Measurements from ENCODE around the gene HOXD1.

Gene HOXD1

DNA sequence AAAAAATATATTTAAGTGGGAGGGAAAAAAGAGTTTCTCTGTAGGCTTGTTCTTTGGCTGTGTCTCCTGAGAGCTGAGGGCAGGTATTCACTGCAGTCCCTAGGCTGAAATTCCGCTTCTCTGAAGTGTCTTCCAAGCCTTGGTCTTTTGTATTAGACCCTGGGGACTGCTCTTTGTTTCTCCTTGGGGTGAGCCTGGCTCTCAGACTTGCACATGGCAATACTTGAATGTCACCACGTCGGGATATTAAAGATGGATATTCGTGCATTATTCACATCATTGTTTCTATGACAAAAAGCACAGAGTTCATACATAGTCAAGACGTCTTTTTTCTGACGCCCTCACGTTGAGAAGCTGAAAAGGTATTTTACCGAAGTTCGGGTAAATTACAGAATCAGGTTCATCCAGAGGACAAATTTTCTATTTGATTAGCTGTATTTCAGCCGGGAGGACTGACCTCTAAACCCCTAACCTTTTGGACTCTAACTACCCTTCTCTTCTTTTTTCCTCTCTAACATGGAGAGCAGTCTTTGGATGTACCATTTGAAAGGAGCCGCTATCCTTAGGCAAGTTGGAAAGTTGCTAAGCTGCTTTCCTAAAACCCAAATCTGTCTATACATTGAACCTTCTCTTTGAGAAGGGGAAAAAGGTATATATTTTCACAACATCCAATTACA is 33.8 kb upstream of the HOXD1 start:
- no peak for DNase-seq

DNA sequence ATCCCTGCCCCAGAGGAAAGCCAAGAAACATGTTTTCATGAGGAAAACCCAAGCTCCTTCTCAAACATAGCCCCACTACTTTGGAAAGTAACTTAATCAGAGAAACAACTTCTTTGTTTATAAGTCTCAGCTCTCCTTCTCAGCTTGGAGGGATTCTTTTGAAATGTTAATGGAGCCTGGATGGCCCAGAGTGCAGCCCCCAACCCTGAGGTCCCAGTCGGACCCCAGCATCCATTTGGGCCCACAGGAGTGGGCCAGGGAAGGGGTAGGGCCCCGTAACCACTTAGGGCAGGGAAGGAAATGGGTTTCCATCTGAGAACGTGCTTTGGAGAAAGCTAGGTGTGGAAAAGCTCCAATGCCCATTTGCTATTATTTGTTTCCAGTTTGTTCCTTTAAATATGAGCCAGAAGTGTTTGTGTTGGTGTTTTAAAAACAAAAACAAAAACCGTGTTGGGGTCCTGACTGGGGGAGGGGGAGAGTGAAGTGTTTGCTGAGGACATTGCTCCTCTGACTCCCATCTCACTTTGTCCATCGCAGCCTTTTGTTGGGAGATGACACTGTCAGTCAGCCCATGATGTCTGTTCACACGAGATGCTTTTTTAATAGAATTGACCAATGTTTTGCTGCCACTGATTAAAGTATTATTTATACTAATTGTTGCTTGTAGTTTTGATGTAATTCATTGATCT is 33.0 kb upstream of the HOXD1 start:
- DNase-seq, result no peak

DNA sequence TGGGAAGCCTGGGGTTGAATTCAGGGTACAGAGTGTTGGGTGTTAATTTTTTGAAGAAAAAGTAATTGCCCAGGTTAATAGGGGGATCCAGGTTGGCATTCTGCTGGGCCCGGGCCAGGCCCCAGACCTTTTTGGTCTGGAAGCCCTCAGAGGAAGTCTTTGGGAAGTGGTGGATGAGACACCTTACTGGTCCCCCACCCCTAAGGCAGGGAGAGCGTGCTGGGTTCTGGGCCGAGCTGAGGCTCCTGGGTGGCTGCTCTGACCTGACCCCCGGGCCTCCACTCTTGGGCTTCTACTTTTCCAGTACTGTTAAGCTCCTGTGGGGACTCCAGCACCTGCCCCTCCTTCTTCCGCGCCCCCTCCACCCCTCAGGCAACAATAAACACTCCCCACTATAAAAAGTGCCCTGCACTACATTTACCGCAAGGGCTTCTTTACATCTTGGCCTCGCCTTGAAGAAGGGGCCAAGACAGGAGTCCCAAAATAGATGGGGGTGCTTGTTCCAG is 32.1 kb upstream of the HOXD1 start:
- no peak for DNase-seq

DNA sequence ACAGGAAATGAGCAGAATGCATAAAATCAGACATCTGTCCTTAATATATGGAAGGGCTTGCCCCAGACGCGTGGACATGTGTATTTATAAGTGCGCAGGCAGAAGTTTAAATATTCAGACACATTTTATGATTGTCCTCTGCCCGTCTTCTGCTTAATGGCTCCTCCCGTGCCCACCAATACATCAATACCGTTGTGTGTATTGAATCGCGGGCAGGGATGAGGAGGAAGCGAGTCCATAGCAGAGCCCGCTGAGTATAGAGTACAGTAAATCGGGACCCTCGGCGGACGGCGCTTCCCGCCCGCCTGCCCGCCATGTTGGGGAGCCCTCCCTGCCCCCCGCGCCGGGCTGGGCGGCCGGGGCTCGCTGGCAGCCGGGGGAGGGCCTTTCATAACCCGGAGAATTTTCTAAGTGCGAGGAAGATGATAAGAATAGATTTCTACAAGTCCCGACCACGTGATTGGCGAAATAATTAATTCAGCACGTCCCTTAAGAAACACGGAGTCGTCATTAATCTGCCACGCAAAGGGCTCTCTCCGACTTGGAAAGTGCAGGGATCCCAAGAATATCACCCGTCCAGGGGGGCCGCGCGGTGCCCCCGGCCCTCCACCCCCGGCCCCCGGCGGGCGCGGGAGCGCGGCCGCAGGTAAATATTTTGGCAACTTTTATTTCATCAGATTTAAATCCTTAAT is 31.5 kb upstream of the HOXD1 start, which contains the start of gene HOXD3:
HOXD3 (plus strand) TSS at position 501 of the 692 bp plus-strand sequence. CDS start 11,808 bp downstream, outside the sequence.
- DNase-seq, result no peak

DNA sequence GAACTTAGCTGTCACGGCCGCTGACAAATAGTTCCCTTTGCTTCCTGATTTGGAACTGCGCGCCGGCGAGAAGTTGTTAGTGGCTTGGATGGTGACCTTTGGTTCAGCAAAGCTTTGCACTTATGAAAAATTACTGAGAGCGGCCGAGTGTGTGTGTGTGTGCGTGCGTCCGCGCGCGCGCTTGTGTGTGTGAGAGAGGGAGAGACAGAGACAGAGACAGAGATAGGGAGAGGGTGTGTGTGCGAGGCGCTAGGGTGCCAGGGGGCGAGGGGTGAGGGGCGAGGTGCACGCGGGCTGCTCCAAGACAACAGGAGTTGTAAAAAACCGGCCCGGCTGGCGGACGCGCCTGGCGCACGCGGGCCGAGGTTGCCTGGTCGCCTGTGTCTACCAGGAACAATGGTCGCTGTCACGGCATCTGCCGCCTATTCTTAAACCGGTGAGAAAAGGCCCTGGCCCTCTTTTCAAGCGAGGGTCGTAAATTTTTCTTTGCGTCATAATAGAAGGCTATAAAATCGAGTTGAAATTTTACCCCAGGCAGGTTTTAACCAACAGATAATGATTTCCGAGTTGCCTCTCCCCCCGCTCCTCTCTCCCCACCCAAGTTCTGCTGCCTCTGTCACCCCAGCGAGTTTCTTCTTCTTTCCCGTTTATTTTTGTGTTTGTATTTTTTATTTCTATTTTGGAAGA is 30.8 kb upstream of the HOXD1 start:
- no peak for DNase-seq

DNA sequence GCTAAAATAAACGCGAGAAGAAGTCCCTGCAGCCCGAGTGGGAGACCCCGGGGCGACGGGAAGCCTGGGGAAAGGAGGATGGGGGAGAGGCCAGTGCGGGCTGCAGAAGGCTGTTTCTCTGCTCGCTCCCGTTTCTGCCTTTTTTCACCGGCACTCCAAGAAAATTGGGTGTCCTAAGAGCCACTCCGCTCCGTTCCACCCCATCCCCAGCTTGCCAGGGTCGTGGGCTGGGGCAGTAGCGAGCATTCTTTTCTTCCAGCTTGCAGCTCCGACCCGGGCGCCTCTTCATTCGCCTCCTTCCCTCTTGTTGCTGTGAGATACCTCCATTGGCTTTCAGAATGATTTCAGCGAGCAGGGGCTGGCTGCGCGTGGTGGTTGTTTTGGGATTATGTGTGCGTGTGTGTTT is 30.3 kb upstream of the HOXD1 start:
- no peak for DNase-seq

DNA sequence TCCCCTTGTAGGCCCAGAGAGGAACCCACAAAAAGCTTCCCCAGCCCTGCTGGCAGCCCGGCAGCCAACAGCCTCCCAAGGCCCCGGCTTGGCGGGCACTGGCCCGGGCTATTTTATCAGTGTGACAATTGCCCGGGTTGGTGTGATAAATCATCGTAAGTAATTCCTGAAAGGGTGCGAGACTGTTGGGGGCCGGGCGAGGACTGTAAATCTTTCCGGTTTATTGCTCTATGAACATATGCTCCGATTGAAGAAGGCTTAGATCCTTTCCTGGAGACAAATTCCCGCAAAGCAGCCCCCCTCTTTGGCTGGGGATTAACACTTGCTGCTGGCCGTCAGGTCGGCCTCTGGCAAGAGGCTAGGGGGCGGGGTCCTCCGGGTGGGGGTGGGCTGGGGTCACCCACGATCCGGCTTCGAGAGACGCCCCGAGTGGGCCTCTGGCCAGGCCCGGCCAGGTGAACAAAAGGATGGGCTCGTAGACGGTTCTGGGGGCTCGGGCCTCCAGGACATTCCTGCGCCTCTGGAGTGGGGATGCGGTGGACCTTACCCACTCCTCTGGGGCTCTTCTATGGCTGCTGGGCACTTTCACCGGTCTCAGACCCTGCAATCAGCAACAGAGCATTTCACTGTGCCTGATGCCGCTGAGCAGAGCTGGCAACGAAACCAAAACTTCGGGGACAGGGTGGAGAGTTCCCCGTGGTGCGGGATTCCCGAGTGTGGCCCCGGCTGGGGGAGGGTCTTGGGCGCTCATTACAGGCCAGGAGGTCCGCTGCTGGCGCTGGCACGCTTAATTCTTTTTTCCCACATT is 29.4 kb upstream of the HOXD1 start:
- no peak for DNase-seq

DNA sequence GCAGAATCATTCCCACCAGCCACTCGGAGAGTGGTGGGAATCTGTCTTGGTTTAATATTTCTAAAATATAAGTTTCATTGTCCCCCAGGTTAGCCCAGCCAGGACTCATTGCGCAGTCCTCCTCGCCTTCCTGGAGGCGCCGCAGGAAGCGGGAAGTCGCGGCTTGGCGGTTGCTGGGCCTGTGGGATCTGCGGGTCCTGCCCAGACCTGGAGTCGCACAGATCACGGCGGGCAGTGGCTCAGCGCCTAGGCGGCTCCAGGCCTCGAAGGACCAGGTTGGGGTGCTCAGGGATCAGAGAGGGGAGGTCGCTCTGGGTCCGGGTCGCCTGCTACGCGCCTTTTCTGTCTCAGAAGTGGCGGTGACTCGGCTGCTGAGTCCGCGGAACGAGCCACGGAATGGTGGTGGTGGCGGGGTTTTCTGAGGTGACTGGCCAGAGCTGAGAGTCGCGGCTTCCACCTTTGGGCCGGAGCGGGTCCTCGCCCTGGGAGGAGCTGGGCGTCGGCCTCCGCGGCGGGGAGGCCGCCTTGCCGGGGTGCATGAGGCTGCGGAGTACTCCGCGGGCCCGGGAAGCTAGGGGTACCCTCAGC is 28.7 kb upstream of the HOXD1 start:
- DNase-seq, result no peak

DNA sequence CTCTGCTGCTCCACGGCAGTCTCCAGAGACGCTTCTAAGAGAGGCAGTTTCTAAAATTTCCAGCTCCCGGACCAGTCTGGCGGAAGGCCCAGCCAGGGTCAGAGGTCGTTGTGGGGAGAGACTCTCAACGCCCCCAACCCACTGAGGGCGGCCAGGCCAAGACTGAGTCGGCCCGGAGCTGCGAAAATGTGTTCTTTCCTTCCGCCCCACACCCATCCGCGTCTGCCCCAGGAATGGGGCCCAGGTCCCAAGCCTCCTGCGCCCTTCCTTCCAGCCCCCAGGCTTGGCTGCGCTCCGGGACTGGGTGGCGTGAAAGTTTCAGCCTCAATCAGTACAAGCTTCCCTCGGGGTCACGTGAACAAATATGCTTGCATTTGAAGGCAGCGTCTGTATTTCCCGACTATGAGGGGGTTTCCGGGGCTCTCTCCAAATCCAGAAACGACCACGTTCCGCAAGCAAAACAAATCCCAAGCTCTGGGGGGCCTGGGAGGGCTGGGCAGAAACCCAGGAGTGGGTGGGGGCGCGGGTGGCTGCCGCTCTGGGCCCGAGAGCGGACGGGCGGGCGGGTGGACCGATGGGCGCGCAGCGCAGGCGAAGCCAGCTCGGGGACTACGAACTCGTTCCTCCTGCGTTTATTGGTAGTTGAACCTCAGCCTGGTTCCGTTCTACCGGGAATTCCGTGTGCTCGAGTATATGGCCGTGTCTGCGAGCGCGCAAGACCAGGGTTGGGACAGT is 28.1 kb upstream of the HOXD1 start:
- DNase-seq, result no peak

- no peak for DNase-seq
Measured at GRCh38 chr2:176160986-176161824, 27.3 kb upstream of the HOXD1 start.

GRCh38 chr2:176161825-176162626 is 26.4 kb upstream of the HOXD1 start:
- no peak for DNase-seq

- DNase-seq, result no peak
Measured at GRCh38 chr2:176162911-176163671, 25.4 kb upstream of the HOXD1 start.

- DNase-seq, result no peak
Measured at GRCh38 chr2:176163672-176164056, 24.8 kb upstream of the HOXD1 start.

- no peak for DNase-seq
Measured at GRCh38 chr2:176164201-176164600, 24.3 kb upstream of the HOXD1 start.

DNA sequence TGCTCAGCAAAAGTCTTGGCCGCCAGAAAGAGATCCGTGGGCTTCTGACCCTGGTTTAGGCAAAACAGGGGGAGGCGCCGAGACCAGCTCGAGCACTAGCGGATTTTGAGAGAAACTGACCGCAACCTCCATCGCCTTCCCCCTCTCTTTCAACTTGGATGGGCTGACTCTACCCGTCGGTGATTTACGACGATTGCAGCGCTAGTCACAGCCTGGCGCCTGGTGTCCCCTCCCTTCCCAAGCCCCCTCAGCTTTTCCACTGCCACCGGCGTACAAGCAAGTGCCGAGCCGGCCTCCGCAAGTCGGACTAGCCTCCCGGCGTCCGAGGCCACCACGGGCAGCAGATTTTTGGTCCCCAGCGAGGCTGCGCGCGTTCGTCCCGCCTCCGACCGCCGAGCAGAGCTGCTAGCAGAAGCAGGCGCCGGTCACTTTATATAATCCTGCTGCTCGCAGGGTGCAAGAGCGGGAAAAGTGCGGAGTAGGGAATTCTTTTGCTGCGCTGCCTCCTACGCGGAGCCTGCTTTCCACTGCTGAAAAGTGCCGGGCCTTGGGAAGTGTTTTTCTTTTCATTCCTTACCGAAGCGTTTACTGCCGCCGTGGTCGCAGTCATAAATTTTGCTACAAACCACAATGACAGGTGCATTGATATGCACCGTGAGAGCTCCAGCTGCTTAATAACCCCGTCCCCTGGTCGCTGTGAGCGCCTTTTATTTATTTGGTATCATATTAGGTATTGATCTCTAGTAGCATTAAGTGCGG is 23.7 kb upstream of the HOXD1 start:
- no peak for DNase-seq

GRCh38 chr2:176165370-176166050 is 23.0 kb upstream of the HOXD1 start:
- no peak for DNase-seq

- DNase-seq, result no peak
Measured at GRCh38 chr2:176166272-176166671, 22.2 kb upstream of the HOXD1 start.

Data from NCI-H226 (cell line).